ENCODE results near the gene NCSTN.

Gene NCSTN

GRCh38 chr1:160353223-160353622 lies 10.0 kb downstream of the NCSTN start:
- no peak for DNase-seq

- DNase-seq: no peak
These were observed 11.3 kb downstream of the NCSTN start for GRCh38 chr1:160354388-160354985.

- DNase-seq: no peak
These were observed 14.3 kb downstream of the NCSTN start for GRCh38 chr1:160357286-160358002.

GRCh38 chr1:160358073-160358472 lies 14.9 kb downstream of the NCSTN start:
- DNase-seq: no peak

GRCh38 chr1:160359559-160360226 lies 16.5 kb downstream of the NCSTN start:
- DNase-seq: no peak

GRCh38 chr1:160360227-160360695 lies 17.1 kb downstream of the NCSTN start:
- DNase-seq: no peak

GRCh38 chr1:160361199-160361598 lies 18.0 kb downstream of the NCSTN start:
- DNase-seq: no peak

- DNase-seq: no peak
These were observed 18.6 kb downstream of the NCSTN start for GRCh38 chr1:160361814-160362167.

GRCh38 chr1:160362168-160362957 lies 19.2 kb downstream of the NCSTN start:
- DNase-seq: no peak

- DNase-seq: no peak
These were observed 19.8 kb downstream of the NCSTN start for GRCh38 chr1:160363010-160363409.

- DNase-seq: no peak
These were observed 21.0 kb downstream of the NCSTN start for GRCh38 chr1:160363951-160364735.

- no peak for DNase-seq
These were observed 22.1 kb downstream of the NCSTN start for GRCh38 chr1:160365325-160365724.

GRCh38 chr1:160366731-160367515 lies 23.7 kb downstream of the NCSTN start, which contains the start of gene NHLH1:
TSS of gene NHLH1 (plus strand) at chr1:160367071. CDS start at chr1:160370732, 3,661 bp downstream.
- no peak for DNase-seq

GRCh38 chr1:160367516-160367900 lies 24.3 kb downstream of the NCSTN start:
- no peak for DNase-seq

- no peak for DNase-seq
These were observed 25.0 kb downstream of the NCSTN start for GRCh38 chr1:160367934-160368923.

GRCh38 chr1:160369087-160369486 lies 25.9 kb downstream of the NCSTN start:
- no peak for DNase-seq

GRCh38 chr1:160370561-160371345 lies 27.6 kb downstream of the NCSTN start:
- no peak for DNase-seq

- DNase-seq: no peak
These were observed 28.1 kb downstream of the NCSTN start for GRCh38 chr1:160371346-160371631.

- no peak for DNase-seq
These were observed 28.6 kb downstream of the NCSTN start for GRCh38 chr1:160371756-160372155.

GRCh38 chr1:160373696-160374095 lies 30.5 kb downstream of the NCSTN start:
- DNase-seq: no peak

Data from midbrain (tissue), 1 donor.